OCI-LY3 (cell line): ENCODE data around the gene GULP1.

Experiments
- H2AFZ ChIP-seq: fragments of 200-600, 300-600 bp; shearing (Covaris generic); 2 replicates; pipeline ENCODE4 v1.6.0; 2014; ENCODE audit warnings: antibody characterized with exemption, low read depth, low read length
- H3K27ac ChIP-seq: fragments of 200-600, 300-600 bp; sonication (generic); 2 replicates; pipeline ENCODE4 v1.5.1; 2014; ENCODE audit warnings: mild to moderate bottlenecking, low read length, moderate library complexity, mixed read lengths
- H3K27me3 ChIP-seq: fragments of 200-600, 300-600 bp; sonication (generic); 2 replicates; pipeline ENCODE4 v1.6.1; 2014; ENCODE audit warnings: low read depth, low read length, mixed read lengths
- H3K36me3 ChIP-seq: fragments of 200-600, 300-600 bp; sonication (generic); replicated peaks from 2 replicates; pipeline ENCODE3; 2014; ENCODE audit warnings: low read depth, low read length, mixed read lengths
- H3K4me1 ChIP-seq: fragments of 300-600, 200-600 bp; sonication (generic); 2 replicates; pipeline ENCODE4 v1.6.1; 2014; ENCODE audit warnings: low read length, mixed read lengths
- H3K4me2 ChIP-seq: fragments of 200-600, 300-600 bp; sonication (generic); 2 replicates; pipeline ENCODE4 v1.6.1; 2014; ENCODE audit warnings: low read length, mixed read lengths
- H3K4me3 ChIP-seq: fragments of 300-600, 200-600 bp; sonication (generic); 2 replicates; pipeline ENCODE4 v1.5.1; 2014; ENCODE audit warnings: antibody characterized with exemption, mild to moderate bottlenecking, low read length, moderate library complexity
- H3K79me2 ChIP-seq: fragments of 300-600, 200-600 bp; shearing (Covaris generic); 2 replicates; pipeline ENCODE4 v1.6.1; 2014; ENCODE audit warnings: mild to moderate bottlenecking, low read length, mixed read lengths
- H3K9ac ChIP-seq: fragments of 300-600, 200-600 bp; shearing (Covaris generic); 2 replicates; pipeline ENCODE4 v1.6.0; 2014; ENCODE audit warnings: mild to moderate bottlenecking, low read length, moderate library complexity
- H3K9me3 ChIP-seq: fragments of 200-600, 300-600 bp; shearing (Covaris generic); 2 replicates; pipeline ENCODE4 v1.6.1; 2014; ENCODE audit warnings: low read length, mixed read lengths; ENCODE audit not compliant: insufficient read depth
- H4K20me1 ChIP-seq: fragments of 200-600, 300-600 bp; sonication (generic); 2 replicates; pipeline ENCODE4 v1.6.1; 2016; ENCODE audit warnings: low read length, mixed read lengths; ENCODE audit not compliant: insufficient read depth
- EZH2phosphoT487 ChIP-seq: fragments of 200-600 bp; shearing (Covaris generic); IDR thresholded peaks from 2 replicates; pipeline ENCODE4 v1.6.1; 2018; ENCODE audit warnings: antibody characterized with exemption, mixed run types, low read depth
- TF ChIP-seq, protein P1 (sequence below): fragments of 200-600, 300-600 bp; sonication (generic); IDR thresholded peaks from 2 replicates; pipeline ENCODE4 v1.5.1; 2014; ENCODE audit warnings: antibody characterized with exemption, low read length, low read depth

Gene GULP1

GRCh38 chr2:188627471-188627870, 335.8 kb downstream of the GULP1 start:
- H3K4me3 ChIP-seq = no peak overlapping the region
- H3K4me1 ChIP-seq = no peaks in the 10 kb centered on the region
- no peaks in the 10 kb centered on the region for H3K9me3 ChIP-seq
- no peak overlapping the region for H3K9ac ChIP-seq
- no peaks in the 10 kb centered on the region for H4K20me1 ChIP-seq
- H3K4me2 ChIP-seq = no peak overlapping the region
- H3K79me2 ChIP-seq = no peaks in the 10 kb centered on the region
- TF ChIP-seq, protein P1, sequence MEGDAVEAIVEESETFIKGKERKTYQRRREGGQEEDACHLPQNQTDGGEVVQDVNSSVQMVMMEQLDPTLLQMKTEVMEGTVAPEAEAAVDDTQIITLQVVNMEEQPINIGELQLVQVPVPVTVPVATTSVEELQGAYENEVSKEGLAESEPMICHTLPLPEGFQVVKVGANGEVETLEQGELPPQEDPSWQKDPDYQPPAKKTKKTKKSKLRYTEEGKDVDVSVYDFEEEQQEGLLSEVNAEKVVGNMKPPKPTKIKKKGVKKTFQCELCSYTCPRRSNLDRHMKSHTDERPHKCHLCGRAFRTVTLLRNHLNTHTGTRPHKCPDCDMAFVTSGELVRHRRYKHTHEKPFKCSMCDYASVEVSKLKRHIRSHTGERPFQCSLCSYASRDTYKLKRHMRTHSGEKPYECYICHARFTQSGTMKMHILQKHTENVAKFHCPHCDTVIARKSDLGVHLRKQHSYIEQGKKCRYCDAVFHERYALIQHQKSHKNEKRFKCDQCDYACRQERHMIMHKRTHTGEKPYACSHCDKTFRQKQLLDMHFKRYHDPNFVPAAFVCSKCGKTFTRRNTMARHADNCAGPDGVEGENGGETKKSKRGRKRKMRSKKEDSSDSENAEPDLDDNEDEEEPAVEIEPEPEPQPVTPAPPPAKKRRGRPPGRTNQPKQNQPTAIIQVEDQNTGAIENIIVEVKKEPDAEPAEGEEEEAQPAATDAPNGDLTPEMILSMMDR = no peak
- TF ChIP-seq EZH2phosphoT487 = no peak
- H3K36me3 ChIP-seq = no peaks in the 10 kb centered on the region
- no peaks in the 10 kb centered on the region for H3K27me3 ChIP-seq
- H2AFZ ChIP-seq = no peak overlapping the region
- H3K27ac ChIP-seq = no peak overlapping the region

DNA sequence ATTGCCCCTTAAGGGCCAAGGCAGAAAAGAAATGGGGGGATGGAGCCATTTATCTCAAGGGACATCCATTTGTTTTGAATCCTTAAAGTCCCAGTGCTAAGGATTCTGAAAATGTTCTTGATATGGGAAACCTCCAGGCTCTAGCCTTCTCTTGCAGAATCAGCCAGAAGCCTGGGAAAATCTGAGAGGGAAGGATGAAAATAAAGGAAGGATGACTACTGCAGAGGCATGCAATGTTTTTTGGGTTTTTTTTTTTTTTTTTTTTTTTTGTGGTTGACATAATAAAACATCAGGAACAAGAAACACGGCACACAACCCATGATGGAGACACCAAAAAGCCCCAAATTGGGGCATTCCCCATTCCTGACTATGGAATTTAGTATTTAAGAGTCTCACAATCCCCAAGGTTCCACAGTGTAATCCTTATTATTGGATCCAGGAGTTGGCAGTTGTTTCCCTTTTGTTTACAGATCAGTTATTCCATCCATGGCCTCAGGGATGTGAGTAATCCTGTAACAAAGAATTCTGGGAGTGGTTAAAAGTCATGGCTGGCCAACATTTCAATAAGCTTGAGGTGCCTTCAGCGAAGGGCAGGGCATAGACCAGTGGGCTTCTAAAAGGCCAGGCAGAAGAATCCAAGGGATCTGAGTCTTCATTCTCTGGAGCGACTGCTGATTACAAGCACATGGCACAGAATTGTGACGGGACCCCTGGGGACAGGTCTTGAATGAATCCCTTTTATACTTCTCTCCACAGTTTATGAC, 337.5 kb downstream of the GULP1 start:
- TF ChIP-seq, protein P1 = no peak
- TF ChIP-seq EZH2phosphoT487 = no peak
- Histone ChIP-seq H3K4me3 (no peak overlapping the region), H3K27me3 (no peaks in the 10 kb centered on the region), H3K36me3 (no peaks in the 10 kb centered on the region), H3K9me3 (no peaks in the 10 kb centered on the region), H3K27ac (no peak overlapping the region), H3K4me1 (no peaks in the 10 kb centered on the region), H3K79me2 (no peaks in the 10 kb centered on the region), H3K9ac (no peak overlapping the region), H3K4me2 (no peak overlapping the region), H4K20me1 (no peaks in the 10 kb centered on the region), H2AFZ (no peak overlapping the region)

GRCh38 chr2:188629753-188630527, 338.3 kb downstream of the GULP1 start:
- no peak overlapping the region for H3K4me2 ChIP-seq
- H3K9ac ChIP-seq = no peak overlapping the region
- TF ChIP-seq, protein P1 = no peak
- no peak for TF ChIP-seq EZH2phosphoT487
- H3K4me1 ChIP-seq = no peaks in the 10 kb centered on the region
- H4K20me1 ChIP-seq = no peaks in the 10 kb centered on the region
- H2AFZ ChIP-seq = no peak overlapping the region
- H3K9me3 ChIP-seq = no peaks in the 10 kb centered on the region
- H3K27me3 ChIP-seq = no peaks in the 10 kb centered on the region
- H3K36me3 ChIP-seq = no peaks in the 10 kb centered on the region
- H3K4me3 ChIP-seq = no peak overlapping the region
- no peak overlapping the region for H3K27ac ChIP-seq
- no peaks in the 10 kb centered on the region for H3K79me2 ChIP-seq

- H3K9me3 ChIP-seq = no peaks in the 10 kb centered on the region
- no peak overlapping the region for H3K4me2 ChIP-seq
- no peaks in the 10 kb centered on the region for H3K27me3 ChIP-seq
- H3K4me1 ChIP-seq = no peaks in the 10 kb centered on the region
- no peak overlapping the region for H3K27ac ChIP-seq
- no peaks in the 10 kb centered on the region for H3K79me2 ChIP-seq
- no peaks in the 10 kb centered on the region for H3K36me3 ChIP-seq
- TF ChIP-seq EZH2phosphoT487 = no peak
- H3K9ac ChIP-seq = no peak overlapping the region
- H4K20me1 ChIP-seq = no peaks in the 10 kb centered on the region
- H2AFZ ChIP-seq = no peak overlapping the region
- no peak overlapping the region for H3K4me3 ChIP-seq
Measured at GRCh38 chr2:188631037-188631809, 339.5 kb downstream of the GULP1 start.
